ENCODE measurements around the gene ZKSCAN8. TPM values are rescaled to one million over a fixed set of nuclear protein-coding genes. Genes with fewer than 3 reads are reported as not detected.

ZKSCAN8 gene
- total RNA-seq, 1 donor from 2014 or later, result 20.9 TPM

DNA sequence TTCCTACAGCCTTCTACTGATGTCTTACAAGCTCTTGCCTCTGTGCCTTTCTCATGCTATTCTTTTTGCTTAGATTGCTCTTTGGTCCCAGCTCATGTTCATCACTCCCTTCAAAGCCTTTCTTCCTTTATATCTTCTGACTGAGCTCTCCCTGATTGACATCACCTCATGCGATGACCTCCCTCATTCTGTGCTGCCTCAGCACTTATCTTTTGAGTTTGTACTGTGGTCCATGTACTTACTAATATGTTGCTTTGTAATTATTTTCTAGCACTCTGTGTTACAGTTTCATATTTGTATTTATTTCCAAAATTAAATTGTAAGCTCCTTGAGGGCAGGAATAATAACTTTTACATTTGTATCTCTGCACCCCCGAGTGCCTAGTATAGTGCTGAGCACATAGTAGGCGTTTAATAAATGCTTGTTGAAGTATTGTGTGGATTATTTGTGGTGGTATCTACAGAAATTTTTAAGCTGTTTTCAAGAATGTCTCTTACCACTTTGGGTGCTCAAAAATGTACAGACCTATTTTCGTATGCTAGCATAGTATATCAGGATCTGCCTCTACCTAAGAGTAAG lies 17.4 kb downstream of the ZKSCAN8 start:
- DNase-seq (no peak), ATAC-seq (no peak)
- H3K4me1 ChIP-seq, result peaks cover 5% of the 10 kb centered on the region
- no peaks in the 10 kb centered on the region for H3K27me3 ChIP-seq
- peaks cover 37% of the 10 kb centered on the region for H3K36me3 ChIP-seq
- no peak overlapping the region for H3K27ac ChIP-seq
- H3K4me3 ChIP-seq, result no peak overlapping the region
- intact Hi-C loops (cut with DNase I), result no loop called here
- TF ChIP-seq, protein P1, sequence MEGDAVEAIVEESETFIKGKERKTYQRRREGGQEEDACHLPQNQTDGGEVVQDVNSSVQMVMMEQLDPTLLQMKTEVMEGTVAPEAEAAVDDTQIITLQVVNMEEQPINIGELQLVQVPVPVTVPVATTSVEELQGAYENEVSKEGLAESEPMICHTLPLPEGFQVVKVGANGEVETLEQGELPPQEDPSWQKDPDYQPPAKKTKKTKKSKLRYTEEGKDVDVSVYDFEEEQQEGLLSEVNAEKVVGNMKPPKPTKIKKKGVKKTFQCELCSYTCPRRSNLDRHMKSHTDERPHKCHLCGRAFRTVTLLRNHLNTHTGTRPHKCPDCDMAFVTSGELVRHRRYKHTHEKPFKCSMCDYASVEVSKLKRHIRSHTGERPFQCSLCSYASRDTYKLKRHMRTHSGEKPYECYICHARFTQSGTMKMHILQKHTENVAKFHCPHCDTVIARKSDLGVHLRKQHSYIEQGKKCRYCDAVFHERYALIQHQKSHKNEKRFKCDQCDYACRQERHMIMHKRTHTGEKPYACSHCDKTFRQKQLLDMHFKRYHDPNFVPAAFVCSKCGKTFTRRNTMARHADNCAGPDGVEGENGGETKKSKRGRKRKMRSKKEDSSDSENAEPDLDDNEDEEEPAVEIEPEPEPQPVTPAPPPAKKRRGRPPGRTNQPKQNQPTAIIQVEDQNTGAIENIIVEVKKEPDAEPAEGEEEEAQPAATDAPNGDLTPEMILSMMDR (IDR thresholded peaks at IDR 0.05), result no peak
- H3K9me3 ChIP-seq, result no peaks in the 10 kb centered on the region

DNA sequence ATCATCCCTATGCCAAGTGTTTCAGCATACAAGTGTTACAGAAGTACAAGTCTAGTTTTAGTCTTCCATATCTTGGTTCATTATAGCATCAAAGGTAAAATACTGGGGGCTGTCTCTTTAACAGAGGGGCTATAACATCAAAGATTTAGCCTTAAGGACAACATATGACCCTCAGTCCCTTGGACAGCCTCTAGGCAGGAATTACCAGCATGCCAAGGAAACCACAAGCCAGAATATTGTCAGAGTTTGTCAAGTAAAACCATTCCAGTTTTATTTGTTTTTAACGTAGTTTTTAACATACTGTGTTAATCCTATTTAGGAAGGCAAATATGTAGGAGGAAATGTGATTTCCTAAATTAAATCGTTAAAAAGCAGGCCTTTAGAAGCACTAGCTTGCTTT lies 18.6 kb downstream of the ZKSCAN8 start:
- no peak for DNase-seq
- Histone ChIP-seq H3K4me3 (no peak overlapping the region), H3K9me3 (no peaks in the 10 kb centered on the region), H3K27ac (no peak overlapping the region), H3K4me1 (peaks cover 5% of the 10 kb centered on the region), H3K36me3 (peaks cover 26% of the 10 kb centered on the region), H3K27me3 (no peaks in the 10 kb centered on the region)
- TF ChIP-seq, protein P1 (IDR thresholded peaks at IDR 0.05), result no peak
- no peak for ATAC-seq
- intact Hi-C loops (cut with DNase I), result no loop called here

DNA sequence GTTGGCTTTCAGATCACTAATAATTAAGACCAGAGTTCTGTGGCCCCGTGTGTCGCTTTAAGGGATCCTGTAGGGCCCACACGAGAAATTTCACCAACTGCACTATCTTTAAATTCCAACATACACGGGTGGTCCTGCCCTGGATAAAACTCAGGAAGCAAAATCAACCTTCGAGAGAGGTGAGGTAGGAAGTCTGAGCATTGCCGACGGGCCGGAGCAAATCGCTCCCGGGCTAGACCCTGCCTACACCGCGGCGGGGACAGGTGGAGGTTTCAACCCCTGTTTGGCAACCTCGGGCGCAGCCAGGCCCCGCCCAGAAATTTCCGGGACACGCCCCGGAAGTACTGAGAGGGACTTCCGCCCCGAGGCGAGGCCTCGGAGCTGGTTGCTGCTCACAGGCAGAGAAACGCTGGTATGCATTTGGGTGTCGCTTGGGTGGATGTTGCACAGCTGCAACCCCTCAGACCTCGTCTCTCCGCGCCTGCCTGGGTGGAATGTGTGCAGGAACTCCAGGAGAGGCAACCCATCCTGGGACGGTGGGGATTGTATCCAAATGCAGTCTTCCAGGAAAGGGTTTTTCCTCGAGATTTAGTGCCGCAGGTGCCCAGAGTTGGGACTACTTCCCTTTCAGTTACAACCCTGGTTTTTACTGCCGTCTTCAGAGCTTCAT lies 19.9 kb downstream of the ZKSCAN8 start:
- ATAC-seq, result peak; percentile 98
- DNase-seq, result peak; percentile 90
- Histone ChIP-seq H3K27ac (no peak overlapping the region), H3K4me1 (peaks cover 5% of the 10 kb centered on the region), H3K4me3 (peak overlapping the region; percentile 57), H3K9me3 (no peaks in the 10 kb centered on the region), H3K36me3 (peaks cover 13% of the 10 kb centered on the region), H3K27me3 (no peaks in the 10 kb centered on the region)
- TF ChIP-seq, protein P1 (IDR thresholded peaks at IDR 0.05), result no peak
- intact Hi-C loops (cut with DNase I), result no loop called here

DNA sequence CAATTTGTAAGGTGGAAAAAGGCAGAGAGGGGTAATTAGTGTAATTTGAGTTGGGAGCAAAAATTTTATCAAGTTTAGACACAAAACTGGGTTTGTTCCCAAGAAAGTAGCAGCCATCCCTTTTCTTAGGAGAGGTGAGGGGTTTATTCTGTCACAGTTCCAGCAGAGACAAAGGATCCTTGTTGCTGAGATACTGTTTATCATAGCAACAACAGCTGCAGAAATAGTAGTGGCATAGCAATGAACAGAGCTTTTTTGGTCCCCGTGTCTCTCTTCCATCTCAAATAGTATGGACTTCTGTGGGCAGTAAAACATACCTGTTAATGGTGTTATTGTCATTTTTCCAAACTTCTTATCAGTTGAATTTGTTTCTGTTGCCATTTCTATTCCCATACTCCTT lies 23.9 kb downstream of the ZKSCAN8 start:
- intact Hi-C loops (cut with DNase I), result no loop called here
- no peak overlapping the region for H3K4me3 ChIP-seq
- H3K9me3 ChIP-seq, result no peaks in the 10 kb centered on the region
- H3K27ac ChIP-seq, result no peak overlapping the region
- H3K36me3 ChIP-seq, result no peaks in the 10 kb centered on the region
- no peak for DNase-seq
- no peak for ATAC-seq
- TF ChIP-seq, protein P1 (IDR thresholded peaks at IDR 0.05), result no peak
- peaks cover 5% of the 10 kb centered on the region for H3K4me1 ChIP-seq
- H3K27me3 ChIP-seq, result no peaks in the 10 kb centered on the region

DNA sequence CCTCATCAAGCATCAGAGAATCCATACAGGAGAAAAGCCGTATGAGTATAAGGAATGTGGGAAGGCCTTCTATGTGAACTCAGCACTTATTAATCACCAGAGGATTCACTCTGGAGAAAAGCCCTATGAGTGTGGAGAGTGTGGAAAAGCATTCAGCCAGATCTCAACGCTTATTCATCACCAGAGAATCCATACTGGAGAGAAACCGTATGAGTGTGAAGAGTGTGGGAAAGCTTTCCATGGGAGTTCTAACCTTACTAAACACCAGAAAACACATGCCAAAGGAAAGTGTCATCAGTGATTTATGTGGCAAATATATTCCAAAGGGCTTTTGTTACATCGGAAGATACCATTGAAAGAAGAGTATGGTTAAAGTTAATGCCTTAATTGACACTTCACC lies 25.4 kb downstream of the ZKSCAN8 start:
- H3K4me1 ChIP-seq, result peaks cover 2% of the 10 kb centered on the region
- no peak overlapping the region for H3K27ac ChIP-seq
- no peaks in the 10 kb centered on the region for H3K9me3 ChIP-seq
- H3K27me3 ChIP-seq, result no peaks in the 10 kb centered on the region
- no peaks in the 10 kb centered on the region for H3K36me3 ChIP-seq
- no peak for DNase-seq
- intact Hi-C loops (cut with DNase I), result no loop called here
- H3K4me3 ChIP-seq, result no peak overlapping the region
- ATAC-seq, result no peak
- TF ChIP-seq, protein P1 (IDR thresholded peaks at IDR 0.05), result no peak
